Left ventricle myocardium inferior (tissue), 1 donor: ENCODE results near the gene COL18A1. TPM values are rescaled to one million over a fixed set of nuclear protein-coding genes. Genes with fewer than 3 reads are reported as not detected.
"Not testable (repeated sequence)": the region's sequence is repeated elsewhere in the genome, so short reads cannot be mapped to it uniquely, and the experiment has no call there.

ENCODE experiments used
- DNase-seq: peaks from one replicate; pipeline ENCODE4 v3.0.0-alpha.2; 2020
- H3K27ac ChIP-seq: fragments of 200-600 bp; replicated peaks from 2 replicates; pipeline ENCODE4 v1.8.0; 2021
- H3K27me3 ChIP-seq: fragments of 200-600 bp; 2 replicates; pipeline ENCODE4 v1.8.0; 2021; ENCODE audit warnings: low read depth
- H3K36me3 ChIP-seq: fragments of 200-600 bp; 2 replicates; pipeline ENCODE4 v1.8.0; 2021
- H3K4me1 ChIP-seq: fragments of 200-600 bp; 2 replicates; pipeline ENCODE4 v1.8.0; 2021
- H3K4me3 ChIP-seq: fragments of 200-600 bp; 2 replicates; pipeline ENCODE4 v1.8.0; 2021; ENCODE audit warnings: mild to moderate bottlenecking, moderate library complexity
- H3K9me3 ChIP-seq: fragments of 200-600 bp; replicated peaks from 2 replicates; pipeline ENCODE4 v1.8.0; 2021
- CTCF ChIP-seq: fragments of 200-600 bp; IDR thresholded peaks from 2 replicates; pipeline ENCODE4 v1.8.0; 2021; ENCODE audit warnings: antibody characterized with exemption, mild to moderate bottlenecking, borderline replicate concordance
- intact Hi-C: fragments of 100-400 bp; cut with micrococcal nuclease; formaldehyde crosslinking; loops from one replicate; pipeline ENCODE4 v1.11.0; 2022
- total RNA-seq: library from RNA; stranded (reverse); fragmentation: NEBNext Ultra II Directional; extraction: Animal tissue kit (Norgen Biotek cat#: 25700); gene quantifications from one replicate; pipeline ENCODE4 v1.2.1, GENCODE V29; 2021
- donor health status: DM: no; HTN: yes; CAD: no; lungs with severe emphysema.

COL18A1 gene
- total RNA-seq, 1 donor from 2014 or later, result 66.5 TPM

- H3K4me1 ChIP-seq, result peaks cover 62% of the 10 kb centered on the region
- no peaks in the 10 kb centered on the region for H3K27me3 ChIP-seq
- H3K36me3 ChIP-seq, result no peaks in the 10 kb centered on the region
- TF ChIP-seq CTCF, result no peak
- H3K27ac ChIP-seq, result peak overlapping the region; percentile 97
- no peaks in the 10 kb centered on the region for H3K9me3 ChIP-seq
- H3K4me3 ChIP-seq, result no peak overlapping the region
- intact Hi-C loops, result no loop called here
- no peak for DNase-seq
Measured at GRCh38 chr21:45366476-45366875, 38.5 kb upstream of the COL18A1 start.

- peaks cover 57% of the 10 kb centered on the region for H3K4me1 ChIP-seq
- TF ChIP-seq CTCF, result no peak
- intact Hi-C loops, result no loop called here
Measured at GRCh38 chr21:45366931-45367401, 38.0 kb upstream of the COL18A1 start.

GRCh38 chr21:45367402-45368351 lies 37.3 kb upstream of the COL18A1 start:
- DNase-seq, result no peak
- Histone ChIP-seq H3K36me3 (no peaks in the 10 kb centered on the region), H3K4me1 (peaks cover 50% of the 10 kb centered on the region), H3K9me3 (no peaks in the 10 kb centered on the region), H3K27ac (peak overlapping the region; percentile 97), H3K27me3 (no peaks in the 10 kb centered on the region), H3K4me3 (no peak overlapping the region)
- intact Hi-C loops, result no loop called here
- TF ChIP-seq CTCF, result no peak

More at GRCh38 chr21:45366931-45367401, 38.0 kb upstream of the COL18A1 start:
- Histone ChIP-seq H3K27me3 (no peaks in the 10 kb centered on the region), H3K4me3 (no peak overlapping the region), H3K9me3 (no peaks in the 10 kb centered on the region), H3K27ac (peak overlapping the region; percentile 97), H3K36me3 (no peaks in the 10 kb centered on the region)
- DNase-seq, result peak; percentile 72

- H3K36me3 ChIP-seq, intact Hi-C loops, H3K4me3 ChIP-seq, H3K9me3 ChIP-seq, H3K27me3 ChIP-seq, H3K27ac ChIP-seq, DNase-seq: not testable (repeated sequence)
- peaks cover 39% of the 10 kb centered on the region for H3K4me1 ChIP-seq
Measured at GRCh38 chr21:45369018-45369417, 35.9 kb upstream of the COL18A1 start.

- H3K27ac ChIP-seq, result no peak overlapping the region
- H3K36me3 ChIP-seq, result no peaks in the 10 kb centered on the region
- no peak overlapping the region for H3K4me3 ChIP-seq
- H3K27me3 ChIP-seq, result no peaks in the 10 kb centered on the region
- DNase-seq, result no peak
- no peak for TF ChIP-seq CTCF
- H3K9me3 ChIP-seq, result no peaks in the 10 kb centered on the region
- H3K4me1 ChIP-seq, result peaks cover 34% of the 10 kb centered on the region
- intact Hi-C loops, result no loop called here
Measured at GRCh38 chr21:45370575-45370974, 34.4 kb upstream of the COL18A1 start.

- no peak for DNase-seq
- Histone ChIP-seq H3K27ac (no peak overlapping the region), H3K27me3 (no peaks in the 10 kb centered on the region), H3K36me3 (no peaks in the 10 kb centered on the region), H3K4me1 (peaks cover 29% of the 10 kb centered on the region), H3K9me3 (no peaks in the 10 kb centered on the region), H3K4me3 (no peak overlapping the region)
- intact Hi-C loops, result no loop called here
- no peak for TF ChIP-seq CTCF
Measured at GRCh38 chr21:45371081-45371480, 33.9 kb upstream of the COL18A1 start.
